Endothelial cell of umbilical vein (primary cell): ENCODE measurements around the gene ABCC2. TPM values are rescaled to one million over a fixed set of nuclear protein-coding genes. Genes with fewer than 3 reads are reported as not detected.

Source experiments
- BruUV-seq: library from RNA; stranded (reverse); fragments of 400-500 nt; replicated peaks from 2 replicates; lab custom pipeline; 2021; lab: Mats Ljungman, UMichigan
- CTCF ChIA-PET: fragments of 300-600, 350-600 bp; sonication (Branson Sonifier 250); formaldehyde crosslinking; loops from one replicate; lab custom pipeline; 2021; ENCODE audit warnings: antibody characterized with exemption, inconsistent platforms; lab: Charles Lee
- POLR2A ChIA-PET: fragments of 300-600, 350-600 bp; sonication (Branson Sonifier 250); formaldehyde crosslinking; loops from one replicate; lab custom pipeline; 2021; ENCODE audit warnings: antibody characterized with exemption, inconsistent platforms; lab: Charles Lee
- DNase-seq: peaks from one replicate; pipeline ENCODE4 v3.0.0-alpha.2; 2011; ENCODE audit warnings: low read depth, low spot score
- FAIRE-seq: peaks from 2 replicates; lab custom pipeline; 2011; peaks lifted over from hg19 to GRCh38; lab: Jason Lieb, UNC
- H2AFZ ChIP-seq: 2 replicates; pipeline ENCODE4 v1.6.0; 2012; ENCODE audit warnings: low read depth, low read length, control low read depth, inconsistent platforms
- H3K27ac ChIP-seq: 2 replicates; pipeline ENCODE4 v1.5.1; 2011; ENCODE audit warnings: low read depth, mild to moderate bottlenecking, control low read depth, low read length, moderate library complexity; ENCODE audit not compliant: insufficient read depth
- H3K27me3 ChIP-seq, 2 experiments: 2 replicates each; pipeline versions ENCODE4 v1.6.0 to v1.6.1; 2011; ENCODE audit warnings: low read length in 2 of 2, mixed read lengths in 1 of 2; ENCODE audit not compliant: control insufficient read depth in 2 of 2, insufficient read depth in 2 of 2
- H3K36me3 ChIP-seq, 2 experiments: 2 replicates in 1 of 2; 3 replicates in 1 of 2; pipeline ENCODE4 v1.5.1; 2011; ENCODE audit warnings: low read length in 2 of 2, mild to moderate bottlenecking in 1 of 2, moderate library complexity in 1 of 2; ENCODE audit not compliant: control insufficient read depth in 2 of 2, insufficient read depth in 2 of 2; ENCODE audit errors: extremely low read depth in 1 of 2
- H3K4me1 ChIP-seq: 3 replicates; pipeline ENCODE4 v1.5.1; 2011; ENCODE audit warnings: mild to moderate bottlenecking, low read length; ENCODE audit not compliant: control insufficient read depth, insufficient read depth; ENCODE audit errors: extremely low read depth
- H3K4me2 ChIP-seq: 2 replicates; pipeline ENCODE4 v1.6.1; 2011; ENCODE audit warnings: low read length, control low read depth, mixed read lengths; ENCODE audit not compliant: insufficient read depth
- H3K4me3 ChIP-seq, 3 experiments: fragments of 200-600 bp in 1 of 3; sonication (generic), shearing (Covaris generic) in 1 of 3; replicated peaks in 1 of 3; 2 replicates each; pipeline ENCODE4 v1.5.1; 2011 to 2016; ENCODE audit warnings: control low read depth in 3 of 3, low read length in 3 of 3, mild to moderate bottlenecking in 2 of 3, inconsistent platforms in 1 of 3, low read depth in 1 of 3, moderate library complexity in 1 of 3; ENCODE audit not compliant: insufficient read depth in 1 of 3
- H3K79me2 ChIP-seq: 2 replicates; pipeline ENCODE4 v1.6.0; 2012; ENCODE audit warnings: low read length, inconsistent platforms; ENCODE audit not compliant: control insufficient read depth, insufficient read depth
- H3K9ac ChIP-seq: replicated peaks from 2 replicates; pipeline ENCODE3; 2011; ENCODE audit warnings: low read length, control low read depth; ENCODE audit not compliant: insufficient read depth; ENCODE audit errors: extremely low read depth
- H3K9me1 ChIP-seq: replicated peaks from 3 replicates; pipeline ENCODE4 v1.6.0; 2011; ENCODE audit warnings: mild to moderate bottlenecking, low read length; ENCODE audit not compliant: control insufficient read depth, insufficient read depth; ENCODE audit errors: extremely low read depth
- H3K9me3 ChIP-seq: replicated peaks from 2 replicates; pipeline ENCODE4 v1.5.1; 2012; ENCODE audit warnings: low read length, inconsistent platforms; ENCODE audit not compliant: control insufficient read depth, insufficient read depth
- H4K20me1 ChIP-seq: replicated peaks from 2 replicates; pipeline ENCODE3; 2011; ENCODE audit warnings: mild to moderate bottlenecking, low read length; ENCODE audit not compliant: control insufficient read depth, insufficient read depth; ENCODE audit errors: extremely low read depth
- CTCF ChIP-seq, 2 donors: IDR thresholded peaks; 1 replicate in 1 of 2; 2 replicates in 1 of 2; pipeline ENCODE4 v1.5.1; 2011; ENCODE audit warnings: low read length in 2 of 2, mild to moderate bottlenecking in 2 of 2, moderate library complexity in 2 of 2, control low read depth in 1 of 2, inconsistent platforms in 1 of 2, low read depth in 1 of 2; ENCODE audit not compliant: insufficient read depth in 1 of 2; ENCODE audit errors: extremely low read depth in 1 of 2
- EZH2 ChIP-seq: IDR thresholded peaks from 2 replicates; pipeline ENCODE4 v1.6.1; 2012; ENCODE audit warnings: borderline replicate concordance, low read depth, mild to moderate bottlenecking, moderate library complexity, low read length, inconsistent platforms; ENCODE audit not compliant: severe bottlenecking
- FOS ChIP-seq: IDR thresholded peaks from 2 replicates; pipeline ENCODE4 v1.6.1; 2011; ENCODE audit warnings: mild to moderate bottlenecking, low read length, moderate library complexity, borderline replicate concordance; ENCODE audit not compliant: insufficient read depth
- GATA2 ChIP-seq: IDR thresholded peaks from 2 replicates; pipeline ENCODE4 v1.7.0; 2011; ENCODE audit warnings: low read depth, mild to moderate bottlenecking, moderate library complexity, mixed read lengths, low read length; ENCODE audit not compliant: insufficient read length, insufficient read depth
- JUN ChIP-seq: IDR thresholded peaks from 2 replicates; pipeline ENCODE4 v1.6.1; 2011; ENCODE audit warnings: borderline replicate concordance, low read depth; ENCODE audit not compliant: insufficient read length, insufficient read depth
- MAX ChIP-seq: IDR thresholded peaks from 2 replicates; pipeline ENCODE4 v1.6.1; 2011; ENCODE audit not compliant: insufficient read depth, insufficient read length
- MYC ChIP-seq: IDR thresholded peaks from one replicate; pipeline ENCODE4 v1.6.1; 2011; ENCODE audit warnings: mild to moderate bottlenecking, low read depth, low read length
- POLR2A ChIP-seq: IDR thresholded peaks from 2 replicates; pipeline ENCODE4 v1.6.1; 2012; ENCODE audit warnings: low read depth, mild to moderate bottlenecking, control low read depth, low read length
- POLR2AphosphoS5 ChIP-seq: IDR thresholded peaks from 2 replicates; pipeline ENCODE4 v1.6.1; 2012; ENCODE audit warnings: low read depth, mild to moderate bottlenecking, control low read depth, low read length, moderate library complexity; ENCODE audit not compliant: insufficient read depth
- dilution Hi-C: fragments of 300-500 bp; cut with MboI; formaldehyde crosslinking; loops from one replicate; pipeline ENCODE4 v1.15.0; 2019; ENCODE audit warnings: low sequenced_read_pairs; ENCODE audit not compliant: extremely low pct_ligation_motif_present
- intact Hi-C: fragments of 100-400 bp; cut with micrococcal nuclease; formaldehyde crosslinking; loops from one replicate; pipeline ENCODE4 v1.10.0; 2022
- polyA plus RNA-seq, 4 experiments: library from polyadenylated mRNA; depleted of rRNA in 3 of 4; stranded (reverse) in 3 of 4; unstranded in 1 of 4; fragments of >200 nt; gene quantifications; 2 replicates each; pipeline versions ENCODE4 v1.2.1 to v1.2.3, GENCODE V29; 2011 to 2012; ENCODE audit warnings: missing spikeins in 1 of 4
- total RNA-seq: library from RNA; stranded (reverse); gene quantifications from 2 replicates; pipeline ENCODE4 v1.2.3, GENCODE V29; 2021

The ABCC2 gene
- total and polyA plus RNA-seq, 2 donors (not counting 3 experiments of a cell fraction or from before 2014, with no cell fraction given), result 1.5 to 3.3 TPM

- BruUV-seq, result no TSS peak
Observed at GRCh38 chr10:99760321-99760720, 22.1 kb upstream of the ABCC2 start.

More at GRCh38 chr10:99760321-99760720, 22.1 kb upstream of the ABCC2 start:
- DNase-seq (no peak), FAIRE-seq (no peak)
- TF ChIP-seq POLR2AphosphoS5 (no peak), CTCF (IDR thresholded peaks at IDR 0.05; ENCODE audit: extremely low read depth in 1 of 2, insufficient read depth in 1 of 2, low read depth in 1 of 2, low read length in 2 of 2) (no peak), MAX (no peak), JUN (no peak), EZH2 (no peak), POLR2A (no peak), GATA2 (no peak), FOS (no peak), MYC (no peak)
- dilution Hi-C loops, result no loop called here
- Histone ChIP-seq H3K9ac (no peak overlapping the region), H3K27me3 (no peaks in the 10 kb centered on the region), H3K9me3 (no peaks in the 10 kb centered on the region), H3K4me2 (no peak overlapping the region), H3K36me3 (peaks cover 8 to 19% of the 10 kb centered on the region in 2 experiments), H3K79me2 (no peaks in the 10 kb centered on the region), H3K27ac (no peak overlapping the region), H4K20me1 (no peaks in the 10 kb centered on the region), H3K4me3 (no peak overlapping the region), H3K4me1 (no peaks in the 10 kb centered on the region), H3K9me1 (no peaks in the 10 kb centered on the region), H2AFZ (no peak overlapping the region)
- POLR2A ChIA-PET, result no interaction called here
- intact Hi-C loops, result no loop called here
- CTCF ChIA-PET, result no interaction called here
